GM12878 (cell line): ENCODE data around the gene PCSK1. TPM values are rescaled to one million over a fixed set of nuclear protein-coding genes. Genes with fewer than 3 reads are reported as not detected.

Experiments
- ATAC-seq: fragments of 200-7000 bp; cut with Tn5 transposase; 3 replicates; pipeline ENCODE4 v1.9.1; 2020; ENCODE audit warnings: mild to moderate bottlenecking, moderate library complexity
- BruUV-seq: library from RNA; stranded (reverse); fragments of 400-500 nt; replicated peaks from 2 replicates; lab custom pipeline; 2021; lab: Mats Ljungman, UMichigan
- CTCF ChIA-PET: fragments of 300-600 bp; sonication (Branson Sonifier 250); formaldehyde crosslinking; extraction: SDS; loops from one replicate; lab custom pipeline; 2021; ENCODE audit warnings: inconsistent platforms; lab: Yijun Ruan, JAX
- POLR2A ChIA-PET: fragments of 350-600 bp; formaldehyde crosslinking; extraction: SDS; loops from one replicate; lab custom pipeline; 2021; ENCODE audit warnings: inconsistent platforms; lab: Charles Lee
- RAD21 ChIA-PET: fragments of 300-600 bp; sonication (Branson Sonifier 250); formaldehyde crosslinking; loops from one replicate; lab custom pipeline; 2023; ENCODE audit warnings: antibody characterized with exemption; ENCODE audit not compliant: unreplicated experiment; lab: Charles Lee
- SMC1A ChIA-PET: fragments of 300-600 bp; sonication (Branson Sonifier 250); formaldehyde crosslinking; loops from one replicate; lab custom pipeline; 2023; ENCODE audit not compliant: unreplicated experiment, uncharacterized antibody; lab: Charles Lee
- DNase-seq: peaks from one replicate; pipeline ENCODE4 v3.0.0-alpha.2; 2011; ENCODE audit warnings: low read depth, low spot score
- FAIRE-seq: peaks from 3 replicates; lab custom pipeline; 2011; peaks lifted over from hg19 to GRCh38; lab: Jason Lieb, UNC
- H2AFZ ChIP-seq: 2 replicates; pipeline ENCODE4 v1.6.0; 2011; ENCODE audit warnings: low read depth, low read length, control low read depth; ENCODE audit not compliant: control insufficient read depth
- H3K27ac ChIP-seq: 2 replicates; pipeline ENCODE4 v1.5.1; 2011; ENCODE audit warnings: control low read depth; ENCODE audit not compliant: control insufficient read depth, insufficient read depth
- H3K27me3 ChIP-seq, 2 experiments: replicated peaks in 1 of 2; 2 replicates each; pipeline versions ENCODE4 v1.6.0 to v1.6.1; 2011; ENCODE audit warnings: low read length in 1 of 2; ENCODE audit not compliant: control insufficient read depth in 2 of 2, insufficient read depth in 2 of 2
- H3K36me3 ChIP-seq, 2 experiments: 2 replicates each; pipeline ENCODE4 v1.5.1; 2011; ENCODE audit warnings: low read length in 1 of 2; ENCODE audit not compliant: control insufficient read depth in 2 of 2, insufficient read depth in 2 of 2
- H3K4me1 ChIP-seq: 2 replicates; pipeline ENCODE4 v1.6.1; 2011; ENCODE audit warnings: mild to moderate bottlenecking, low read length, moderate library complexity, mixed read lengths; ENCODE audit not compliant: control insufficient read depth, insufficient read depth
- H3K4me2 ChIP-seq: 2 replicates; pipeline ENCODE4 v1.6.0; 2011; ENCODE audit warnings: control low read depth; ENCODE audit not compliant: control insufficient read depth, insufficient read depth
- H3K4me3 ChIP-seq: fragments of 200-600 bp; sonication (generic); 2 replicates; pipeline ENCODE4 v1.5.1; 2016
- H3K79me2 ChIP-seq: 2 replicates; pipeline ENCODE4 v1.6.0; 2011; ENCODE audit warnings: low read length; ENCODE audit not compliant: control insufficient read depth, insufficient read depth
- H3K9ac ChIP-seq: 2 replicates; pipeline ENCODE4 v1.8.0; 2011; ENCODE audit warnings: low read length, control low read depth, mixed read lengths; ENCODE audit not compliant: control insufficient read depth, insufficient read depth
- H3K9me3 ChIP-seq: replicated peaks from 3 replicates; pipeline ENCODE4 v1.5.1; 2011; ENCODE audit warnings: mild to moderate bottlenecking, low read length; ENCODE audit not compliant: control insufficient read depth, insufficient read depth
- H4K20me1 ChIP-seq: 2 replicates; pipeline ENCODE4 v1.6.0; 2011; ENCODE audit not compliant: control insufficient read depth, insufficient read depth
- BMI1 ChIP-seq: fragments of 450-650 bp; IDR thresholded peaks from 2 replicates; pipeline ENCODE4 v1.6.1; 2016; ENCODE audit warnings: mild to moderate bottlenecking, moderate library complexity, borderline replicate concordance
- CHD4 ChIP-seq: fragments of 200-600 bp; sonication (generic); IDR thresholded peaks from 2 replicates; pipeline ENCODE4 v1.6.1; 2016; ENCODE audit warnings: mild to moderate bottlenecking
- EP300 ChIP-seq, 2 experiments: fragments of 150-350 bp in 1 of 2; IDR thresholded peaks; 2 replicates each; pipeline ENCODE4 v1.6.1; 2011 to 2012; ENCODE audit warnings: low read depth in 2 of 2, low read length in 2 of 2, borderline replicate concordance in 1 of 2, improper control_type of control experiment in 1 of 2, inconsistent platforms in 1 of 2; ENCODE audit not compliant: control insufficient read depth in 1 of 2
- IRF4 ChIP-seq: IDR thresholded peaks from 2 replicates; pipeline ENCODE4 v1.6.1; 2011; ENCODE audit warnings: low read depth, low read length
- MEF2A ChIP-seq: IDR thresholded peaks from 2 replicates; pipeline ENCODE4 v1.6.1; 2011; ENCODE audit warnings: low read depth, mild to moderate bottlenecking, low read length, moderate library complexity; ENCODE audit not compliant: insufficient read depth
- MYB ChIP-seq: fragments of 150-350 bp; IDR thresholded peaks from 2 replicates; pipeline ENCODE4 v1.6.1; 2014; ENCODE audit warnings: mild to moderate bottlenecking, low read depth, low read length, borderline replicate concordance
- PBX3 ChIP-seq: IDR thresholded peaks from 2 replicates; pipeline ENCODE4 v1.6.1; 2011; ENCODE audit warnings: mild to moderate bottlenecking, low read depth, low read length, moderate library complexity; ENCODE audit not compliant: insufficient replicate concordance
- RAD21 ChIP-seq: IDR thresholded peaks from 2 replicates; pipeline ENCODE4 v1.6.1; 2011; ENCODE audit warnings: mild to moderate bottlenecking, low read depth, low read length, moderate library complexity; ENCODE audit not compliant: insufficient read depth
- RB1 ChIP-seq: fragments of 450-650 bp; formaldehyde crosslinking; IDR thresholded peaks from 2 replicates; pipeline ENCODE4 v1.6.1; 2017; ENCODE audit warnings: mild to moderate bottlenecking, borderline replicate concordance
- RBBP5 ChIP-seq: fragments of 200-600 bp; sonication (generic); conservative IDR thresholded peaks from 2 replicates; pipeline ENCODE4 v1.6.1; 2016
- RELA ChIP-seq: fragments of 450-650 bp; IDR thresholded peaks from 2 replicates; pipeline ENCODE4 v1.8.0; 2014; ENCODE audit warnings: borderline replicate concordance; ENCODE audit not compliant: partially characterized antibody
- WGBS: methylation state at CpG from one replicate; pipeline ENCODE4 v1.1.6; 2016; ENCODE audit warnings: low lambda C conversion rate; ENCODE audit not compliant: insufficient replicate concordance, insufficient coverage; ENCODE audit errors: missing lambda C conversion rate; 5-methylcytosine and 5-hydroxymethylcytosine counted together
- in situ Hi-C: fragments of 300-500 bp; cut with MboI; formaldehyde crosslinking; loops from 9 replicates; pipeline ENCODE4 v1.14.3; 2018; ENCODE audit warnings: mixed read lengths
- intact Hi-C: fragments of 100-400 bp; cut with micrococcal nuclease; formaldehyde crosslinking; loops from one replicate; pipeline ENCODE4 v1.14.2; 2022; ENCODE audit not compliant: unreplicated experiment
- polyA plus RNA-seq, 11 experiments: library from polyadenylated mRNA; depleted of rRNA in 4 of 11; unstranded in 6 of 11; stranded (reverse) in 5 of 11; fragments of >200 nt; fragmentation: Nextera tagmentation in 4 of 11; fragmentation: Illumina TruSeq in 1 of 11; extraction: Ambion mirVana in 4 of 11; extraction: Trizol in 1 of 11; gene quantifications; 1 replicate in 1 of 11; 2 replicates in 10 of 11; pipeline versions ENCODE4 v1.2.1 to v1.2.3, GENCODE V29; 2011 to 2016; ENCODE audit warnings: inconsistent platforms in 2 of 11, missing spikeins in 2 of 11, low read depth in 1 of 11
- total RNA-seq, 4 experiments: library from RNA; depleted of rRNA in 3 of 4; stranded (reverse); fragments of >200 nt in 3 of 4; fragmentation: Illumina TruSeq in 1 of 4; extraction: Trizol in 1 of 4; gene quantifications; 2 replicates each; pipeline versions ENCODE4 v1.2.1 to v1.2.3, GENCODE V29; 2013 to 2021
- TF ChIP-seq, protein P1 (sequence below): fragments of 450-650 bp; IDR thresholded peaks from 2 replicates; pipeline ENCODE4 v1.6.1; 2016; ENCODE audit warnings: mild to moderate bottlenecking
- TF ChIP-seq, protein P2 (sequence below): IDR thresholded peaks from 2 replicates; pipeline ENCODE4 v1.6.1; 2012; ENCODE audit warnings: low read depth, low read length, improper control_type of control experiment
- TF ChIP-seq, protein P3 (sequence below): fragments of 450-650 bp; IDR thresholded peaks from 2 replicates; pipeline ENCODE4 v1.6.1; 2018; ENCODE audit warnings: borderline replicate concordance, mild to moderate bottlenecking; ENCODE audit not compliant: partially characterized antibody
- TF ChIP-seq, protein P4 (sequence below): fragments of 450-650 bp; IDR thresholded peaks from 2 replicates; pipeline ENCODE4 v1.6.1; 2017; ENCODE audit warnings: borderline replicate concordance

Gene PCSK1
- total and polyA plus RNA-seq, 10 of the 15 experiments (the other 5 are each of a cell fraction or from before 2014, with no cell fraction given), result 0.03 to 0.24 (median 0.07) TPM; not detected in 4

DNA sequence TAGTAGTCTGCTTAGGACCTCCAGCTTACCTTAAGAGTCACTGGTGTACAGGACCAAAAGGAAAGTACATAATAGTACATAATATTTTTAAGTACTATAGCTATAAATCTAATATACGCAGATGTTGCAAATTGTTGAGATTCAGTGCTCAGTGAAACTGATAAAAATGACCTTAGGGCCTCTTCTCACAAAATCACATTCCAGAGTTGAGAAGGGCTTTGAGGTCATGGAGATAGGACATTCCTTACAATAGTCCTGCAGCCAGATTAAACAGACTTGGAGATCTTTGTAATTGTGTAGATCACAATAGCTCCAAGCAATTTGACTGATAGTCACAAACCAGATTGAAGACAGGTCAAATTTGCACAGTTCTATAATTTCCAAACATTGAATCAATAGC lies 37.7 kb upstream of the PCSK1 start:
- no peaks in the 10 kb centered on the region for H3K27me3 ChIP-seq
- H3K36me3 ChIP-seq, result no peaks in the 10 kb centered on the region
- RAD21 ChIA-PET, result no interaction called here
- FAIRE-seq (no peak), DNase-seq (no peak), ATAC-seq (no peak)
- in situ Hi-C loops, result no loop called here
- intact Hi-C loops, result no loop called here
- no peak overlapping the region for H3K27ac ChIP-seq
- H3K4me1 ChIP-seq, result no peaks in the 10 kb centered on the region
- H3K9me3 ChIP-seq, result no peaks in the 10 kb centered on the region
- CTCF ChIA-PET, result interaction anchor here (0.7 kb wide), 1 partner anchor 690 kb away, joined by 3 read pairs; no protein-coding TSS in a partner anchor
- BruUV-seq, result no TSS peak
- WGBS, result 85% methylated on average over 1 of the region's 1 CpG
- no peaks in the 10 kb centered on the region for H3K79me2 ChIP-seq
- no peak overlapping the region for H2AFZ ChIP-seq
- H3K4me3 ChIP-seq, result no peak overlapping the region
- H4K20me1 ChIP-seq, result no peaks in the 10 kb centered on the region
- SMC1A ChIA-PET, result interaction anchor here (1.2 to 1.3 kb wide), 2 partner anchors 8 to 56 kb away, joined by 3 to 4 read pairs; no protein-coding TSS in a partner anchor
- H3K9ac ChIP-seq, result no peak overlapping the region
- POLR2A ChIA-PET, result no interaction called here
- H3K4me2 ChIP-seq, result no peak overlapping the region
- TF ChIP-seq, protein P1, sequence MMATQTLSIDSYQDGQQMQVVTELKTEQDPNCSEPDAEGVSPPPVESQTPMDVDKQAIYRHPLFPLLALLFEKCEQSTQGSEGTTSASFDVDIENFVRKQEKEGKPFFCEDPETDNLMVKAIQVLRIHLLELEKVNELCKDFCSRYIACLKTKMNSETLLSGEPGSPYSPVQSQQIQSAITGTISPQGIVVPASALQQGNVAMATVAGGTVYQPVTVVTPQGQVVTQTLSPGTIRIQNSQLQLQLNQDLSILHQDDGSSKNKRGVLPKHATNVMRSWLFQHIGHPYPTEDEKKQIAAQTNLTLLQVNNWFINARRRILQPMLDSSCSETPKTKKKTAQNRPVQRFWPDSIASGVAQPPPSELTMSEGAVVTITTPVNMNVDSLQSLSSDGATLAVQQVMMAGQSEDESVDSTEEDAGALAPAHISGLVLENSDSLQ, result no peak
- TF ChIP-seq BMI1 (no peak), RELA (no peak), RAD21 (no peak), EP300 (IDR thresholded peaks at IDR 0.05; ENCODE audit: borderline replicate concordance in 1 of 2, control insufficient read depth in 1 of 2, low read depth in 2 of 2, low read length in 2 of 2) (no peak), MYB (no peak), MEF2A (no peak), CHD4 (no peak), IRF4 (no peak), PBX3 (no peak), RB1 (no peak), RBBP5 (no peak)
- TF ChIP-seq, protein P2, sequence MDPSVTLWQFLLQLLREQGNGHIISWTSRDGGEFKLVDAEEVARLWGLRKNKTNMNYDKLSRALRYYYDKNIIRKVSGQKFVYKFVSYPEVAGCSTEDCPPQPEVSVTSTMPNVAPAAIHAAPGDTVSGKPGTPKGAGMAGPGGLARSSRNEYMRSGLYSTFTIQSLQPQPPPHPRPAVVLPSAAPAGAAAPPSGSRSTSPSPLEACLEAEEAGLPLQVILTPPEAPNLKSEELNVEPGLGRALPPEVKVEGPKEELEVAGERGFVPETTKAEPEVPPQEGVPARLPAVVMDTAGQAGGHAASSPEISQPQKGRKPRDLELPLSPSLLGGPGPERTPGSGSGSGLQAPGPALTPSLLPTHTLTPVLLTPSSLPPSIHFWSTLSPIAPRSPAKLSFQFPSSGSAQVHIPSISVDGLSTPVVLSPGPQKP, result no peak
- TF ChIP-seq, protein P3, sequence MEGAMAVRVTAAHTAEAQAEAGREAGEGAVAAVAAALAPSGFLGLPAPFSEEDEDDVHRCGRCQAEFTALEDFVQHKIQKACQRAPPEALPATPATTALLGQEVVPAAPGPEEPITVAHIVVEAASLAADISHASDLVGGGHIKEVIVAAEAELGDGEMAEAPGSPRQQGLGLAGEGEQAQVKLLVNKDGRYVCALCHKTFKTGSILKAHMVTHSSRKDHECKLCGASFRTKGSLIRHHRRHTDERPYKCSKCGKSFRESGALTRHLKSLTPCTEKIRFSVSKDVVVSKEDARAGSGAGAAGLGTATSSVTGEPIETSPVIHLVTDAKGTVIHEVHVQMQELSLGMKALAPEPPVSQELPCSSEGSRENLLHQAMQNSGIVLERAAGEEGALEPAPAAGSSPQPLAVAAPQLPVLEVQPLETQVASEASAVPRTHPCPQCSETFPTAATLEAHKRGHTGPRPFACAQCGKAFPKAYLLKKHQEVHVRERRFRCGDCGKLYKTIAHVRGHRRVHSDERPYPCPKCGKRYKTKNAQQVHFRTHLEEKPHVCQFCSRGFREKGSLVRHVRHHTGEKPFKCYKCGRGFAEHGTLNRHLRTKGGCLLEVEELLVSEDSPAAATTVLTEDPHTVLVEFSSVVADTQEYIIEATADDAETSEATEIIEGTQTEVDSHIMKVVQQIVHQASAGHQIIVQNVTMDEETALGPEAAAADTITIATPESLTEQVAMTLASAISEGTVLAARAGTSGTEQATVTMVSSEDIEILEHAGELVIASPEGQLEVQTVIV, result no peak
- TF ChIP-seq, protein P4, sequence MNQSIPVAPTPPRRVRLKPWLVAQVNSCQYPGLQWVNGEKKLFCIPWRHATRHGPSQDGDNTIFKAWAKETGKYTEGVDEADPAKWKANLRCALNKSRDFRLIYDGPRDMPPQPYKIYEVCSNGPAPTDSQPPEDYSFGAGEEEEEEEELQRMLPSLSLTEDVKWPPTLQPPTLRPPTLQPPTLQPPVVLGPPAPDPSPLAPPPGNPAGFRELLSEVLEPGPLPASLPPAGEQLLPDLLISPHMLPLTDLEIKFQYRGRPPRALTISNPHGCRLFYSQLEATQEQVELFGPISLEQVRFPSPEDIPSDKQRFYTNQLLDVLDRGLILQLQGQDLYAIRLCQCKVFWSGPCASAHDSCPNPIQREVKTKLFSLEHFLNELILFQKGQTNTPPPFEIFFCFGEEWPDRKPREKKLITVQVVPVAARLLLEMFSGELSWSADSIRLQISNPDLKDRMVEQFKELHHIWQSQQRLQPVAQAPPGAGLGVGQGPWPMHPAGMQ, result no peak
